GM19193 (cell line): ENCODE data around the gene TMEM86B.

Source experiments
- POLR2A ChIP-seq: IDR thresholded peaks from 4 replicates; pipeline ENCODE4 v1.6.1; 2011; ENCODE audit not compliant: insufficient read depth, insufficient read length; ENCODE audit errors: extremely low read depth

TMEM86B gene

GRCh38 chr19:55259540-55260210 lies 31.1 kb upstream of the TMEM86B start:
- TF ChIP-seq POLR2A: no peak

DNA sequence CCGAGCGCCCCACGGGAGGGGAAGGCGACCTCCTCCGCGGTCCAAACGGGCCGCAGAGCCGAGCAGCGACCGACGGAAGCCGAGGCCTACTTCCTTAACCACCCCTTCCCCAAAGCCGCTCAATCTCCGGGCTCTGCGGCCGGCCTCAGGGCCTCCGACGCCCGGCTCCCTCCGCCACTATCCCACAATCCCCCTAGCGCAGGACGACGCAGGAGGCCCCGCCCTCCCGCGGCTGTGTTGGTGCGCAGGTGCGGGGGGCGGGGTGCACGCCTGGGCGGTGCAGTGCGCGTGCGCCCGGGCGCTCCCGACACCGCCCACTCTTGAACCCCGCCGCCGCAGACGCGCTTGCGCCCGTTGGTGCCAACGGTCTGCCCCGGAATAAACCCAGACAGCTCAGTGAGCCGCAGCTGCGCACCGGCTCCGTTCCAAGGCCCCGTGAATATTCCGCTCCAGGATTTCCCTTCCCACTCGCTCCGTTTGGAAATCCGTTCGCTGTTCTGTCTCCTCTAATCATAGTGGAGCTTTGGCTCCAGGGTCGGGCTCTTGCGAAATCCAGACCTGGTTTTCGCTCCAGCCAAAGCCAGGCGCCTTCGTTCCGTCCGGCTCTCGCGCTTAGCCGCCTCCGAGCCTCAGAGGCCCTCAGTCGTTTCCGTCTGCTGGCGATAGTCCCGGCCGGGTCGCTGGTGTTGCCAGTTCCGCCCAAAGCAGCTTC lies 30.4 kb upstream of the TMEM86B start, which contains the start of gene PPP6R1:
PPP6R1 (minus strand) TSS at position 190 of the 712 bp plus-strand sequence. CDS start 11,914 bp downstream, outside the sequence.
- TF ChIP-seq POLR2A: peak; percentile 87

GRCh38 chr19:55258476-55258827 lies 29.9 kb upstream of the TMEM86B start:
- no peak for TF ChIP-seq POLR2A

DNA sequence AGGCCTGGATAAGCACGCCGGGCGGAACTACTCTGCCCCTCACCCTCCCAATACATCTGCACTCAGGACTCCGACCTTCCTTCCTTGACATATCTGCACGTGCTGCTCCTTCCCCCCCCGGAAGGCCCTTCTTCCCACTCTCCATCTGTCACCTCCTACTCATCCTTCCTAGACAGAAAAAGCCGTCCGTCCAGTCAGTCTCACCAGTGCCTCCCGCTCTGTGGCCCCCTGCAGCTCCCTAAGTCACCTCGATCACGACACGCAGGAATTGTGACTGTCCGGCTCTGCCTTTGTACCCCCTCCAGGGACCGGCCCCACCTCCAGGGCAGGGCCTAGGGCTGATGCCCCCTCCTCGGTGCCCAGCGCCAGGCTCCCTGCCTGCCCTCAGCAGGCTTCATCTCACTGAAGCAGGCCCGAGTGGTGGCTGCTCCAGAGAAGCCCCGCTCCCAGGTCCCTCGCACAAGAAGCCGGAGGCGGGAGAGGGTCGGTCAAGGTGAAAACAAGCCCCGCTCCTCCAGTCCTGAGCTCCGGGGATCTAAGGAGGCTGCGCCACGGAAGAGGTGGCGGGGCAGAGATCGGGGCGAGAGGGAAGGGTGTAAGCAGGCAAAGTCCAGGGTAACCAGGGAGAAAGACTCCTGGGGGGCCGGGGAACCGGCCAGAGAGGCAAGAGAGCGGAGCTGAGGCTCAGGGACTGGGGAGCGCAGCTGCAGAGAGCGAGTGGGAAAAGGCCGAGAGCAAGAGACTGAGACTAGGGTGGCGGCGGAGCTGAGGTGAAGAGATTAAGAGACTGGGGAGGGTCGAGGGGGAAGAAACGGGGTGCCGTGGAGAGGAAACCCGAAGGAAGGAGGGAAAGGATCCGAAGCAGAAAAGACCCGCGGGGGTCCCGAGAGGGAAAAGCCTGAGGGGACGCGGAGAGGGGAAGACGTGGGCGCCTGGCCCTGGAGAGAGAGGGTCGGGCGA lies 29.2 kb upstream of the TMEM86B start:
- no peak for TF ChIP-seq POLR2A

- no peak for TF ChIP-seq POLR2A
Observed at GRCh38 chr19:55256562-55257460, 28.2 kb upstream of the TMEM86B start.

DNA sequence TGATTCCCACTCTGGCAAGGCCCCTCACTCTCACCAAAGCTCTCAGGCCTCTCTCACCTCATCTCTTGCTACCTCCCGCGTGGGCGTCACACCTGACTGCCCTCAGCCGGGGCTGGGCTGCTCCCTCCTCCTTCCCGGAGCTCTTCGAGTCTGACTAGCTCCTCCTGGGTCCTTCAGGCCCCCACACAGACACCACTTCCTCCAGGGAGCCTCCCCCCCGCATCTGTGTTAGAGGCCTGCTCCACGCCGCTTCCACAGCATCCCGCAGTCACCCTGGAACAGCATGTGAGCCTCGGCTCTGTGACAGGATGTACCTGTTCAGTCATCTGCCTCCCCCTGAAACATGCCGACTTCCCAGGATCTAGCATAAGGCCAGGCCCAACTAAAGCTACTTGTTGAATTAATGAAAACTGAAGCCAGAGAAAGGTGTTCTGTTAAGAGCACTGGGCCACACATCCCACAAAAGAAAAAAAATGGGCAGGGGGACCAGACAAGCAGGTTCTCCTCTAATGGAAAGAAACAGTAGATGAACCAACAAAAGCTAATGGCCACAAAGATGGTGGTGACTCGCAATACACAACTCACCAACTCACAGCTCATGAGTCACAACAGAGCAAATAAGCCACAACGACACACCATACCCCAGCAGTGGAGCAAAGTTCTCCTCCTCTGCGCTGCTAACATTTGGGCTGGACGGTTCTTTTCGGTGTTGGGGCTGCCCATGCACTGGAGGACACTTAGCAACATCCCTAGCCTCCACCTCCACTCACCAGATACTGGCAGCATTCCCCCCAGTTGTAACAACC lies 27.3 kb upstream of the TMEM86B start:
- peak; percentile 1 for TF ChIP-seq POLR2A

GRCh38 chr19:55254625-55254977 lies 26.0 kb upstream of the TMEM86B start:
- peak; percentile 3 for TF ChIP-seq POLR2A

GRCh38 chr19:55253842-55254624 lies 25.5 kb upstream of the TMEM86B start:
- peak; percentile 54 for TF ChIP-seq POLR2A

- no peak for TF ChIP-seq POLR2A
Observed at GRCh38 chr19:55252760-55253663, 24.4 kb upstream of the TMEM86B start.

GRCh38 chr19:55251341-55252081 lies 22.9 kb upstream of the TMEM86B start:
- no peak for TF ChIP-seq POLR2A

- no peak for TF ChIP-seq POLR2A
Observed at GRCh38 chr19:55250262-55251036, 21.9 kb upstream of the TMEM86B start.

DNA sequence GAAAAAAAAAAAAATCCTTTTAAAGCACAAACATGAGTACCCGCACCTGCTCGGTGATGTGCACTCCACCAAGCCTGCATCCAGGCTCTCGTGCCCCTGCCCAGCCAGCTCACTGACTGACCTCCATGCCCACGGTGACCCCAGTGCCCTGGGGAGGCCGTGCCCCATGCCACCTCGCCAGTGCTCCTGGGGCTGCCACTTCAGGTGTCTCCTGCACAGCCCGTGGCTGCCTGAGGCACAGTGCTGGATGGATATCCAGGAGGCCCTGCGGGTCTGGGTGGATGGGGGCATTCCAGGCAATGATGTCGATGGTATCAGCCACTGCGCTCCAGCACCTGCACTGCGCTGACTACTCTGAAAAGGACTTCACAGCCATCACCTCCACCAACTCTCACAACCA lies 21.3 kb upstream of the TMEM86B start:
- no peak for TF ChIP-seq POLR2A
